COLO668 (cell line): Measurements from ENCODE around the gene SIKE1.
"Not testable (repeated sequence)": the region's sequence is repeated elsewhere in the genome, so short reads cannot be mapped to it uniquely, and the experiment has no call there.

Experiments used
- DNase-seq: peaks from one replicate; lab custom pipeline; 2025; ENCODE audit not compliant: unreplicated experiment; lab: John Stamatoyannopoulos, UW

Gene SIKE1

DNA sequence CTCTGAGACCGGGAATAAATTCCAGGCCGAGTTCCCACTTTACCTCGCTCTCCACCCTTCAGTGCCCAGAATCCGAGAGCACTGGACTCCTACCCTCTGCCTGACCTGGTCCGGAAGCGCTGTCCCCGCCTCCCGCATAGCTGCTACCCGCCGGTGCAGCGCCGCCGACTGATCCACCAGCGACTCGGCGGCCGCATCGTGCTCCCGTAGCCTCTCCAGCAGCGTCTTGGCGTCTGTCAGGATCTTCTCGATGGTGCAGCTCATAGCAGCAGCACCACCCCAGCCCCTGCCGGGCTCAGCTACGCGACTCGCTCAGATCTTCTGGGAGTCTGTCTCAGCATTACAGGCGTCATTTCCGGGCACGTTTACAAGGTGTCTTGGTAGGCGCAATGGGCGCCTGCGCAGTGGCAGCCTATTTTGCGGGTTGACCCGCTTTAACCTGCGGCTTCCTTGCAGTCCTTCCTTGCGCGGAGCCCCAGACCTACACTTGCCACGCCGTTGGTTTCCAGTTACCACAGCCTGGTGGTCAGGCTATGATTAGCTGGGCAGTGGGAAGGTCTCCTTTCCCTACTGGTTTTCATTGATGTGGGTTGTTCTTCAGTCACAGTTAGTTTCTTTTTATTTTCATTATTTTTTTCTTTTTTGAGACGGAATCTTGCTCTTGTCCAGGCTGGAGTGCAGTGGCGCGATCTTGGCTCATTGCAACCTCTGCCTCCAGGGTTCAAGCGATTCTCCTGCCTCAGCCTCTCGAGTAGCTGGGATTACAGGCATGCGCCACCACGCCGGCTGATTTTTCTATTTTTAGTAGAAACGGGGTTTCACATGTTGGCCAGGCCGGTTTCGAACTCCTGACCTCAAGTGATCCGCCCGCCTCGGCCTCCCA, at the start of gene SIKE1:
Gene SIKE1, minus strand, starts transcription at position 342 of the 883 bp plus-strand sequence. Its CDS starts 78 bp downstream, at position 264.
- peak; percentile 91 for DNase-seq

DNA sequence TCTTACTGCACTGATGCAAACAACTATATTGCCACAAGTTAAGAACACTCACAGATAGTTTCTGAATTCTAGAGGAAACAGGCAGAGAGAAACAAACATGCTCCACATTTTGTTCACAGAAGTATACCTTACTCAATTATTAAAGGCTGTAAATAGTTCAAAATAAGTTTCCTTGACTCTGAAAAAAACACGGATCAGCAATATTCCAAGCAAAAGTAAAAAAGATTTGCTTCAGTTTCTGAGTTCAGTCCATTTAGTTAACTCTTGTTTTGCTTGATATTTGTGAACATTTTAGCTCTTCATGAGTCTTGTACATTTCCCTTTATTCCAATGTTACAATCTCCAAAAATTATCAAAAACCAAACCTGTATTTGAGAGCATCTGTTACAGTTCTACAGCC, 49.6 kb upstream of the SIKE1 start:
- DNase-seq, result not testable (repeated sequence)

DNA sequence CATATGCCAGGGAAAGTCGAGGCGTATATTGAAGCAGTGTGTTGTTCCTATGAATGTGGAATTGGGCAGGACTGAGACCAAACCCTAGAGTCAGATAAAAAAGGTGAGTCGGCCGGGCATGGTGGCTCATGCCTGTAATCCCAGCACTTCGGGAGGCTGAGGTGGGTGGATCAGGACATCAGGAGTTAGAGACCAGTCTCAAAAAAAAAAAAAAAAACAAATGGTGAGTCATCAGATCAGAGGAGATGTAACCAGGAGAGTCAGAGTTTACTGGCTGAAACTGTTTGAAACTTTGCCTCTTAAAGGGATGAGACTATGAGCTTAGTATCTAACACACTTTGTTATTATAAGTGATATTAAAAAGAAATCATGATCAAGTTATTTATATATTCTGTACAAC, 47.8 kb upstream of the SIKE1 start:
- DNase-seq, result no peak

DNA sequence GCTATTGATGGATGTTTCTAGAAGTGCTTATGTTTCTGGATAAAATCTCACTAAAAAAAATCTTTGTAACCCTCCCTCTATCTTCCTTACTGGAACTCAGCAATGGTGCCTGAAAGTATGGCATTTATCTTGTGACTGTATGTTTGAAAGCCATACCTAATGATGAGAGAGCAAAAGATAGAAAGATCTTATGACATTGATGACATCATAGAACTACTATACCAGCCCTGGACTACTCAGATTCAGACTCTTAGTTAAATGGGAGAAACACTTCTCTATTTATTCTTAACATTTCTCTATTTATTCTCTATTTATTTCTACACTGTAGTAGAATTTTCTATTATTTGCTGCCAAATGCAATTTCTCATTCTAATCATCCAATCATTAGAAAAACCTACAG, 41.5 kb upstream of the SIKE1 start:
- no peak for DNase-seq

DNA sequence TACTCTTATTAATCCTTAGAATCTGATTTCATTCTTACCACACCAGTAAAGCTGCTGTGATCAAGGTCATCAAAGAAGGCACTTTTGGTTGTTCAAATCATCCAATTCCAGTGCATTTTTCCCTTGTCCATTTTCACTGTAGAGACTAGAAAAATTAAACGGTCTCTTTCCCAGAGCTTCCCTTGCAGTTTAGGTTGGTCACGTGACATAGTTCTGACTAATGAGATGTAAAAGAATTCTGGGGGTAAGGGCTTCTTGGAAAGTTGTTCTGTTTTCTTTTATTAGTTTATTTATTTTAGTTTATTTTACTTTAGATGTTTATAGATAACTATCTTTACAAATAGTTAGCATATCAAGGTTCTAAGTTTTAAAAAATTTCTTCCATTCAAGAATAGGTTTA, 39.9 kb upstream of the SIKE1 start:
- DNase-seq, result no peak

DNA sequence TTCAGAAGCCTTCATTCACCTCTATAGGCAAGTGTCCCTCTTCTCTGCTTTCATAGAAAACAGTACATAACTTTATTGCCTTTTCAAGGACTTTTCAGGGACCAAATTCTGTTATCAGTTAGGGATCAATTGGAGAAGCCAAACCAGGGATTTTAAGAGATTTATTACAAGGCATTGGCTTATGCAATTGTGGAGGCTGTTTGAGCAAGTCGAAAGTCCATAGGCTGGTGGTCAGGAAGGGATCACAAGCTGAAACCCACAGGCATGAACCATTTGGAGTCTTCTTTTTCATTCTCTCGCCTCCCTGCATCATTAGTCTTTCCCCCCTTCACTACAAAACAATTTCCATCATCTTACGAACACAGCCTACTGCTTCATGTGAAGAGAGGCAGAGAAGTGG, 39.4 kb upstream of the SIKE1 start:
- no peak for DNase-seq

DNA sequence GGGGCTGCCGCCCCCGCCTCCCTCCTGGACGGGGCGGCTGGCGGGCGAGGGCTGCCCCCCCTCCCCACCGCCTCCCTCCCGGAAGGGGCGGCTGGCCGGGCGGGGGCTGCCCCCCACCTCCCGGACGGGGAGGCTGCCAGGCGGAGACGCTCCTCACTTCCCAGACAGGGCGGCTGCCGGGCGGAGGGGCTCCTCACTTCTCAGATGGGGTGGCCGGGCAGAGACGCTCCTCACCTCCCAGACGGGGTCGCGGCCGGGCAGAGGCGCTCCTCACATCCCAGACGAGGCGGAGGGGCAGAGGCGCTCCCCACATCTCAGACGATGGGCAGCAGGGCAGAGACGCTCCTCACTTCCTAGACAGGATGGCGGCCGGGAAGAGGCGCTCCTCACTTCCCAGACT, 24.0 kb upstream of the SIKE1 start:
- DNase-seq, result not testable (repeated sequence)

DNA sequence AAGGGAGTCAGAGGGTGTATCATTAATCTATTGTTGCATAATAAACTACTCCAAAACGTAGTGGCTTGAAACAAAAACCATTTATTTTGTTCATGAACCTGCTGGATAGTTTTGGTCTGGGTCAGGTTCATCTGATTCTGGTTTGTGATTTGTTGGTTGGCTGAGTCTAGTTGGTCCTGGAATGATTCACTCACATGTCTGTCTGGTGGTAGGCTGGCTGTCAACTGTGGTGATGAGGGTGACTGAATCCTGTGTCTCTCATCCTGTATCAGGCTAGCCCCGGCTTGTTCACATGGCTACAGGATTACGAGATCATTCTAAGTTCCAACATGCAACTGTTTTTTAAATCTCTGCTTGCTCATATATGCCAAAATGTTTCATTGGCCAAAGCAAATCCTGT, 22.5 kb upstream of the SIKE1 start:
- DNase-seq, result no peak

DNA sequence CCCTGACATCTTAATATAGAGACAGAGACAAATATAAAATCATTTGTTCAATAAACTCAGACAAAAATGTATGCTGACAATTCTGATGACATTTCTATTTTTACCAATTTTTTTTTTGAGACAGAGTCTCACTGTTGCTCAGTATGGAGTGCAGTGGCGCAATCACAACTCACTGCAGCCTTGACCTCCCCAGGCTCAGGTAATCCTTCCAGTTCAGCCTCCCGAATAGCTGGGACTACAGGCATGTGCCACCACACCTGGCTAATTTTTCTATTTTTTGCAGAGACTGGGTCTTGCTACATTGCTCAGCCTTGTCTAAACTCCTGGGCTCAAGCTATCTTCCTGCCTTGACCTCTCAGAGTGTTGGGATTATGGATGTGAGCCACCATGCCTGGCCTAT, 13.6 kb upstream of the SIKE1 start:
- DNase-seq, result no peak

DNA sequence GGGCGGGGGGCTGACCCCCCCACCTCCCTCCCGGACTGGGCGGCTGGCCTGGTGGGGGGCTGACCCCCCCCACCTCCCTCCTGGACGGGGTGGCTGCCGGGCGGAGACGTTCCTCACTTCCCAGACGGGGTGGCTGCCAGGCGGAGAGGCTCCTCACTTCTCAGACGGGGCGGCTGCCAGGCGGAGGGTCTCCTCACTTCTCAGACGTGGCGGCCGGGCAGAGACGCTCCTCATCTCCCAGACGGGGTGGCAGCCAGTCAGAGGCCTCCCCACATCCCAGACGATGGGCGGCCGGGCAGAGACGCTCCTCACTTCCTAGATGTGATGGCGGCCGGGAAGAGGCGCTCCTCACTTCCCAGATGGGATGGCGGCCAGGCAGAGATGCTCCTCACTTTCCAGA, 10.1 kb upstream of the SIKE1 start:
- DNase-seq, result not testable (repeated sequence)

DNA sequence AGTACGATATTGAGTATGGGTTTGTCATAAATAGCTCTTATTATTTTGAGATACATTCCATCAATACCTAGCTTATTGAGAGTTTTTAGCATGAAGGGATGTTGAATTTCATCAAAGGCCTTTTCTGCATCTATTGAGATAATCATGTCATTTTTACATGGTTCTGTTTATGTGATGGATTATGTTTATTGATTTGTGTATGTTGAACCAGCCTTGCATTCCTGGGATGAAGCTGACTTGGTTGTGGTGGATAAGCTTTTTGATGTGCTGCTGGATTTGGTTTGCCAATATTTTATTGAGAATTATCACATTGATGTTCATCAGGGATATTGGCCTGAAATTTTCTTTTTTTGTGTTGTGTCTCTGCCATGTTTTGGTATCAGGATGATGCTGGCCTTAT, 6.0 kb upstream of the SIKE1 start:
- DNase-seq, result not testable (repeated sequence)

DNA sequence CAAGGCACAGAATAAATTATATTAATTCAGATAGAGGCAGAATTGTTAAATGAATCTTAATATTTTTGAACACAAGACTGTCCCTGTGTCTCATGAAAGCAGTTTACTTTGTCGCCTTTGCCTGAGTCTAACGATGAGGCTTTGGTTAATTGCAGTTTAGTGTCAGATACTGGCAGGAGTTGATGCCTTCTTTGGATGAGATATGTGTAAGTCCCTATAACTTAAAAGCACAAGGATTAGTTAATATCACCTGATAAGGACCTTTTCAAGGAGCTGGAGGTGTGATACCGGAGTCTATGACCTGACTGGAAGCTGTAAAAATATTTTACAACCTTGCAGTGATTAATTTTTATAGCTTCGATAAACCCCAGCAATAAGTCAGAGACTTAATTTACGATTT, 2.0 kb upstream of the SIKE1 start:
- DNase-seq, result no peak

DNA sequence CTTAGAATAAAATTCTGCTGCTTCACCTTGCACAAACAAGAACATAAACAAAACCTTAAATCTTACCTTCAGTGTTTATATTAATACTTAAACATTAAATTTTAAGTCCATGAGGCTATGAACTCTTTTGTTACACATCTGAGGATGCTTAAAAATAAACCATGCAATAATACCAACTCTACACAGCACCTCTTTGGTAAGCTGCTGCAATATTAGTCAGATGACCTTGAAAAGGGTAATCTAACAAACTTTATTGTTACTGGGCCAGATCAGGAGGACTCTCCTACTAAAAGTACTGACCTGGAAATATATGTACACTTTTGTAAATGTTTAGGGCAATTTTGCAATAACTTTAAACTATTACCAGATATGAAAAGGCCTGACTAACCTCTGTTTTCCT, 763 bp downstream of the SIKE1 start:
- DNase-seq, result no peak

DNA sequence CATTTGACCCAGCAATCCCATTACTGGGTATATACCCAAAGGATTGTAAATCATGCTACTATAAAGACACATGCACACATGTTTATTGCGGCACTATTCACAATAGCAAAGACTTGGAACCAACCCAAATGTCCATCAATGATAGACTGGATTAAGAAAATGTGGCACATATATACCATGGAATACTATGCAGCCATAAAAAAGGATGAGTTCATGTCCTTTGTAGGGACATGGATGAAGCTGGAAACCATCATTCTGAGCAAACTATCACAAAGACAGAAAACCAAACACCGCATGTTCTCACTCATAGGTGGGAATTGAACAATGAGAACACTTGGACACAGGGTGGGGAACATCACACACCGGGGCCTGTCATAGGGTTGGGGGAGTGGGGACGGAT, 3.8 kb downstream of the SIKE1 start:
- DNase-seq, result not testable (repeated sequence)

DNA sequence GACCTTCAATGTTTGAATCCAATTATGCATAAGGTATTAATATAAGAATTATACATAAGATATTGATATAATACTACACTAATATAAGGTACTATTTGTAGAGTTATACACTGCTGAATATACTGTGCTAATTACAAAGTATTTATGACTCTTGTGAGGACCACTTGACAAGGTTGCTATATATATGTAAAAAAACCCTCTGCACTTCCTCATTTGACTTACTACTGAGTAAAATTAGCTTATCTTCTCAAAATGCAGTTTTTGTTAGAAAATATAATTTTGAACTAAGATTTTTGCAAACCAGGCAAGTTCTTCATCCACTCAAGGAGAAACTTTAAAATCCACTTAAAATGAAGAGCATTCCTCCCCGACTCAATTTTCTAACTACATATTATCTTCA, 8.5 kb downstream of the SIKE1 start:
- DNase-seq, result no peak

DNA sequence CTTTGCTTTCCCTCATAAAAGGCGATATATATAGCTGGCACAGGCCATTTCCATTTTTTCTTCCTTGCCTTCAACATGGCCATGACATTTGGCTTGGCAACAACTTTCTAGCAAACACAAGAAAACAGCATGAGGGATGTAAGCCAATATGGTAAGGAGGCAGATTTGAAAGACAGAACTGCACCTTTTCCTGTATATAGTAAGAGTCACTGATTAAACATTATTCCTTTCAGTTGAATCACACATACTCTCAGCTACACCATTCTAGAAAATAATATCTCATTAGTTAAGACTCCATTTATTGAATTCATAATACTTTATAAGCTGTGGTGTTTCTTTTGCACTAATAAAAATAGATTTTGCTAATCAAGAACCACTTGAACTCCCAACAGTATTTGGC, 9.5 kb downstream of the SIKE1 start:
- DNase-seq, result no peak

DNA sequence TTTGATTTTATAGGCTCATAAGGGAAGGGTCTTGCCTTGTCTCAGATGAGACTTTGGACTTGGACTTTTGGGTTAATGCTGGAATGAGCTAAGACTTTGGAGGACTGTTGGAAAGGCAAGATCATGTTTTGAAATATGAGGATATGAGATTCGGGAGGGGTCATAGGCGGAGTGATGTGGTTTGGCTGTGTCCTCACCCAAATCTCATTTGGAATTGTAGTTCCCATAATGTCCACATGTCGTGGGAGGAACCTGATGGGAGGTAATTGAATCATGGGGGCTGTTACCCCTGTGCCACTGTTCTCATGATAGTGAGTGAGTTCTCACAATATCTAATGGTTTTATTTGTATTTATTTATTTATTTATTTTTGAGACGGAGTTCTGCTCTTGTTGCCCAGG, 15.8 kb downstream of the SIKE1 start:
- no peak for DNase-seq

DNA sequence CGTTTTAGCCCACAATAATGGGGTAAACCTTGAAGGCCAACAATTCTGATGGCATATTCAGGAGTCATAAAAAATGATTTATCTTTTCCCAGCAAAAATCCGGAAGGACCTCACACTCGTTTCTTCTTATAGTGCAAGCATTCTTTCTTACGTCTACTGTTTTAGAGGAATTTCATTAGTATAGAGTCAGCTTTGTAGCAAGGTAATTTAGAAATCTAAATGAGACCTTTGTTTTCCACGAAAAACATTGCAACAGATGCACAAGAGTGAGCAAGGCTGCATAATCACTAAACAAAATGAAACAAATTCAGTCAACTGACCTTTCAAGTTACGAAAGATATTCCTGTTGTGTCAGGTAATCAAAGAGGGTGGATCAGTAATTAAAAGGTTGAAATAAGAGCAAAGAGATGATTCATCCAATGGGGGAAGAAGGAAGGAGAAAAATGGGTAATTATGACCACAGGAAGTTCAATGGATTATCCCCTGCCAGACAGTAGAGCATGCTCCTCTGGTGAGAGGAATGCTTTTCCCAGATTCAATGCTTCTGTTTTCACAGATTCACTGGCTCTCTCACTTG, 22.1 kb downstream of the SIKE1 start:
- DNase-seq, result no peak

DNA sequence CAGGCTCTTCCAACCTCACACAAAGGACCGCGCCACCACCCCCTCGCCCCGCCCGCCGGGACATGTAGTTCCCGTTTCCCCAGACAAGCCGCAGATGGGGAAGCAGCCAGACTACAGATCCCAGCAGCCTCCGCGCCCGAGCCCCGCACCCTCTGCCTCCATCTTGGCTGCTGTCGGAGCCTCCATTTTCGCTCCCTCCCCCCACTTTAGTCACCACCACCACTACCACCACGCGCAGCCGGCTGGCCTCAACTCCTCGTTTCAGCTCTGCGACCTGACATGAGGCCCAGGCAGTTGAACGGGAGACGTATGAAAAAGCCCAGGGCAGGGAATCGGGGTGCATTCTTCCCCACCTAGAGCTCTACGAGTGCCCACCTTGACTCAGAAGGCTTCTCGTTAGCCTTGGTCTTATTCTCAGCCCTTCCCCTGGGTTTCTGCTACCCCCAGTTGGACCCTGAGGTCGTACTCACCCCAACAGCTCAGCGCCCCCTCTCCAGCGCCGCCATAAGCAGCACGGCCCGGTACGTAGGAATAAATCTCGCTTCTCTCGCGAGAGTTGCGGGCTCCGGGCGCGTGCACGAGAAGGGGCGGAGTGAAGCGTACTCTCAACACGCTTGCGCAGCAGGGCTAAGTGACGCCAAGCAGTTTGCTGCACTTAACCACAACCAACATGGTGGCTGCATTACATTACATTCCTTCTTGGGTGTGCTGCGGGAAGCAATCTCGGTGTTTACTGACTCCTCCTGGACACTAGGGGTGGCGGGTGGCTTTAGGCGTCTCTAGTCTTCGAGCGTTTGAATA, 22.8 kb downstream of the SIKE1 start, which contains the start of gene CSDE1:
Gene CSDE1, minus strand, starts transcription at position 530 of the 801 bp plus-strand sequence. CDS start 18,094 bp downstream, outside the sequence.
- peak; percentile 98 for DNase-seq

DNA sequence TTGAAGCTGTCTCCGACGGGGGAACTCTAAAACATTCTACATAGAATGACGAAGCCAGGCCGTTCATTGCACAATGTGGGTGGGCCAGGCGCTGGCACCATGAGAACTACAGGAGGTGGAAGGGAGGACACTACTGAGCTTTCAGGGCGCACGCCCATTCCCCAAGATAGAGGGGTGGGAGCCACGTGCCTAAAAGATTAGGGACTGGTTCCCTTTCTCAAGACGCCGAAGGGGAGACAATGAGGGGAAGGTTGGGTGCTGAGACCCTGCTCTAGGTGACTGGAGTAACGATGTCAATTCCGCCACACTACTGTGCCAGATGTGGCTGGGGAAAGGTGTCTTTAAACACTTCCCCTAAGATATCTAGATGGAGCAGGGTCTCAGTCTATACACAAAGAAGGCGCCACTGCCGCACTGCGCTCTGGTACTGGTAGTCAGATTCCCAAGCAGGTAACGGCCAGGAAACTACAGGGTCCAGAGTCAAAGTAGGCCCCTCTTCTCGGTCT, 23.5 kb downstream of the SIKE1 start:
- DNase-seq, result peak; percentile 32
